NK-92 (cell line): ENCODE measurements around the gene ATOSA.

Experiments
- DNase-seq: peaks from one replicate; lab custom pipeline; 2025; ENCODE audit not compliant: unreplicated experiment; lab: John Stamatoyannopoulos, UW

The ATOSA gene, protein sequence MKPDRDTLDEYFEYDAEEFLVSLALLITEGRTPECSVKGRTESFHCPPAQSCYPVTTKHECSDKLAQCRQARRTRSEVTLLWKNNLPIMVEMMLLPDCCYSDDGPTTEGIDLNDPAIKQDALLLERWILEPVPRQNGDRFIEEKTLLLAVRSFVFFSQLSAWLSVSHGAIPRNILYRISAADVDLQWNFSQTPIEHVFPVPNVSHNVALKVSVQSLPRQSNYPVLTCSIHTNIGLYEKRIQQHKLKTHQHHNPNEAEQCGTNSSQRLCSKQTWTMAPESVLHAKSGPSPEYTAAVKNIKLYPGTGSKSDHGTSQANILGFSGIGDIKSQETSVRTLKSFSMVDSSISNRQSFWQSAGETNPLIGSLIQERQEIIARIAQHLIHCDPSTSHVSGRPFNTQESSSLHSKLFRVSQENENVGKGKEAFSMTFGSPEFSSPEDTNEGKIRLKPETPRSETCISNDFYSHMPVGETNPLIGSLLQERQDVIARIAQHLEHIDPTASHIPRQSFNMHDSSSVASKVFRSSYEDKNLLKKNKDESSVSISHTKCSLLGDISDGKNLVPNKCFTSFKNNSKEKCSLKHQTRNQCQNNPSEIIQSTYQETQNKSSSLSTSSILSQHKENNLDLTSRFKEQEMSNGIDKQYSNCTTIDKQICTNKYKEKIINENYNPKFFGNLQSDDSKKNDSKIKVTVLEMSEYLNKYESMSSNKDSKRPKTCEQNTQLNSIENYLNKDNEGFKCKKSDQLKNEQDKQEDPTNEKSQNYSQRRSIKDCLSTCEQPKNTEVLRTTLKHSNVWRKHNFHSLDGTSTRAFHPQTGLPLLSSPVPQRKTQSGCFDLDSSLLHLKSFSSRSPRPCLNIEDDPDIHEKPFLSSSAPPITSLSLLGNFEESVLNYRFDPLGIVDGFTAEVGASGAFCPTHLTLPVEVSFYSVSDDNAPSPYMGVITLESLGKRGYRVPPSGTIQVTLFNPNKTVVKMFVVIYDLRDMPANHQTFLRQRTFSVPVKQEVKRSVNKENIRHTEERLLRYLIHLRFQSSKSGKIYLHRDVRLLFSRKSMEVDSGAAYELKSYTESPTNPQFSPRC

GRCh38 chr15:52679232-52680040 is at the start of gene ATOSA:
Gene ATOSA (minus strand): TSS chr15:52679388. CDS start chr15:52678021, 1,367 bp downstream.
- DNase-seq, result peak; percentile 49

DNA sequence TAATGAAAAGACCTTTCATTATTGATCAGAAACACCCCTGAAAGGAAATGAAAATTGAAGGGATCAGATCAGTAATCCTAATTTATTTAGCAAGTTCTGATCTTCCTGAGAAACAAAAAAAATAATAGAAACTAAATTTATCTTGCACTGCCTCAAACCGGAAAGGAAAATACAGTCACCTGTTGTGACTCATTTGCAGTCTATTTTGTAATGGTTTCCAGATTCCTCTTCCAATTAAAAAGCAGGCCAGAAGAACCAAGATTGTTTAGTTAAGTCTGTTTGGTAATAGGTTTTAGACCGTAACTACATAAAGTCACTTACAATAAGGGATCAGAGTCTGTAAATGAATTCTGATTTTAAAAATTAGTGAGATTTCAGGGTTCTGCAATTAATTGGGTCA is 49.7 kb upstream of the ATOSA start:
- no peak for DNase-seq

DNA sequence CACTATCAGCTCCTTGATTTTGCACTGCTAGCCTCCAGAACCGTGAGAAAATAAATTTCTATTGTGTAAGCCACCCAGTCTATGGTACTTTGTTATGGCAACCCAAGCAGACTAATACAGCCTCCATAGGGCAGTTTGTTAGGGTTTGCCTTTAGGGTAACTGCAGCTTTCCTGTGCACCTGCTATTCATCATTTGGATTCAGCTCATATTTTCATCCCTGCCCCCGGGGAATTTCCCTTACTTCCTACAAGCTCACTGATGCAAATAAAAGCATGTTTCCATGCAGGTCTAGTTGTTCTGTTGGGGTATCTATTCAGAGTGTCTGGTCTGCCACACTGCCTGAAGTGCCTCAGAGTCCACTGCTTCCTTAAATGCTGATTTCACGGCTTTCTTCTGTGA is 48.6 kb upstream of the ATOSA start:
- no peak for DNase-seq

- no peak for DNase-seq
These were observed 47.0 kb upstream of the ATOSA start for GRCh38 chr15:52726195-52726594.

- DNase-seq, result no peak
These were observed 39.4 kb upstream of the ATOSA start for GRCh38 chr15:52718551-52718950.

DNA sequence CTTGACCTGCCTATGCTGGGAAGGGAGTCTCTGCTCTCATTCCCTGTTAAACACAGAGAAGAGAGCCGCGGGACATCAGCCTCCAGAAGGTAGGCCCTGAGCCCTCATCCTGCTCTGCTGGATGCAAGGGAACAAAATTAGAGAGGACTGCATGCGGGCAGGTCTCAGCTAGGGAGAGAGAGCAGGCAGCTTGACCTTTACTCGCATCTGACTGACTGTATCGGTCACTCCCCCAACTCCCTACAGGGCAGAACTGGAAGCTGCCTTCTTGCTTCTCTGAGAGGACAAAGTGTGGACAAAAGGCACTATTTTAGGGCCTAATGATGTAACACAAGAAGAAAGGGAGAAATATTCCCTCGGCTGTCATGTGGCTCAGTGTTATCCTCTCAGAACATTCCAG is 38.7 kb upstream of the ATOSA start:
- DNase-seq, result no peak

GRCh38 chr15:52717481-52717880 is 38.3 kb upstream of the ATOSA start:
- no peak for DNase-seq

GRCh38 chr15:52716536-52716935 is 37.3 kb upstream of the ATOSA start:
- DNase-seq, result no peak

DNA sequence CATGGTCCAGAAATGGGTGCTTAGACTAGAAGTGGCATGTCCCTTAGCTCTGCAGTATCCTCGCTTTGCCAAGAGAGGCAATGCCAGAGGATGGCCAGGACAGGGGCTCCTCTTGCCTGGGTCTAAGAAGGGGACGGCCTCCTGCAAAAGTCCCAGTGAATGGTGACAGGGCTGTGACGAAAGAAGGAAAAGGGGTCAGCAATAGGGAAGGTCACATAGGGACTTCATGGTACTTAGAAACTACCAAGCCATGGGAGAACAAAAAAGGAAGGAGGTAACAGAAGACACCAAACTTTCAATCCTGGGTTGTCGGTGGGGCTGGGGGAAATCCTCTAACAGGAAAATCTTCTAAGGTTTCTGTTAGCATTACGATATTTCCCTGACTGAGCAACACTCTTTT is 36.2 kb upstream of the ATOSA start:
- no peak for DNase-seq

DNA sequence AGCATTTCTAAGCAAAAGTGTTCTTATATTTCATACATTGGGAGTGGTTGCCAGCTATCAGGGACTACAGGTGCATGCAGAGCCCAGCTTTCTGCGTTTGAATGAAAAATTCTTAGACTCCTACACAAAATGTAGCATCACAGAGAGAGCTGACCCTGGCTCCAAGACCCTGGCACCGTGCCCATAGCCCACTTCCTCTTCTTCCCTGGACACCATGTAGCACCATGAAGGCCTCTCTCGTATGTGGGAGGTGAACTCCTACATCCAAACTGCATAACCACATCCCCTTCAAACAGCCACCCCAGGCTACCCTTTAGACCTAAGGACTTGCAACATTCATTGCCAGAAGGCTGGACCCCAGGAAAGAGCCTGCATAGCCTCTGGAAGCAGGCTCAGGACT is 35.8 kb upstream of the ATOSA start:
- no peak for DNase-seq

DNA sequence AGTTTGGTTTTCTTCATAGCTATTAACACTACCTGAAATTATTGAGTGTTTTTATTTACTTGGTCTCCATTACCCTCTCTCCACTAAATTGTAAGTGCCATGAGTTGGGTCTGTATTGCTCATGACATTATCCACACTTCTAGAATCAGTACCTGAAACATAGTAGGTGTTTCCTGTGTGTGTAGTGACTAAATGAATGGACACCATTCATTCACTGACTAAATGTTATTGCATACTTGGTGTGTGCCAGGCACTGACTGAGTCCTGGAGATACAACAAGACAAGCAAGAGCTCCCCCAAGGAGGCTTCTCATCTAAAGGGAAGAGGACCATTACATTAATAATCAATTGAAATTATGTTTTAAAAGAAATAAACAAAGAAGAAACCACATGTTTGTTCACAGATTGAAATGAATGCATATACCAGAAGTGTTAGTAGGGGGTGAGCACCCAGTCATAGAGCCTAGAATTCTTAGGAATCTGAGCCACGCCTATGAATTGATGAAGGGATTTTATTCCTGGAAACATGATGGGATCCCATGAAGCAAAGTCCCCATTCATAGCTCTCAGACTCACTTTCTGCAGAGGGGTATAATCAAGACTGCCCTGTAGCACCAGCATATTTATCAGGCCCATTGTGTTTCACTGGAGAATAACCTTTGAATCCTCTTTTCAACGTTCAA is 31.7 kb upstream of the ATOSA start:
- no peak for DNase-seq

- no peak for DNase-seq
These were observed 31.0 kb upstream of the ATOSA start for GRCh38 chr15:52710050-52710707.

- no peak for DNase-seq
These were observed 30.2 kb upstream of the ATOSA start for GRCh38 chr15:52709187-52709981.

DNA sequence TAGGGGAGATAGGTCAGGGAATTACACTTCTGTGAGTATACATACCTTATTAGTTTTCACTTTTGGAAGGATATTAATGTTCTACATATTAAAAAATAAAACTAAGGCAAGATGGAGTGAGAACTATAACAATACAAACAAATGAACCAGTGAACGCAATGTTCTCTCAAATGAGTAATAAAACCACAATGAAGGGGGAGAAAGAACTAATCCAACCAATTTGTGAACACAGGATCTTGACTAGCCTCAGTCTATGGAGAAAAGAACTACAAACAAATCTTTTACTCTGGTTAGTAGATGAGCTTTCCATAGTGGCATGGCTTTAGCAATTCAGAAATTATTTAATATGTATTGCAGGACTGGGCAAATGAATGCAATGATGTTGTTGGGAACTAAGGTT is 26.9 kb upstream of the ATOSA start:
- DNase-seq, result no peak

- no peak for DNase-seq
These were observed 23.2 kb upstream of the ATOSA start for GRCh38 chr15:52702390-52702789.

GRCh38 chr15:52699457-52699856 is 20.3 kb upstream of the ATOSA start:
- DNase-seq, result no peak

GRCh38 chr15:52698514-52698913 is 19.3 kb upstream of the ATOSA start:
- no peak for DNase-seq

GRCh38 chr15:52697051-52697450 is 17.9 kb upstream of the ATOSA start:
- DNase-seq, result no peak

DNA sequence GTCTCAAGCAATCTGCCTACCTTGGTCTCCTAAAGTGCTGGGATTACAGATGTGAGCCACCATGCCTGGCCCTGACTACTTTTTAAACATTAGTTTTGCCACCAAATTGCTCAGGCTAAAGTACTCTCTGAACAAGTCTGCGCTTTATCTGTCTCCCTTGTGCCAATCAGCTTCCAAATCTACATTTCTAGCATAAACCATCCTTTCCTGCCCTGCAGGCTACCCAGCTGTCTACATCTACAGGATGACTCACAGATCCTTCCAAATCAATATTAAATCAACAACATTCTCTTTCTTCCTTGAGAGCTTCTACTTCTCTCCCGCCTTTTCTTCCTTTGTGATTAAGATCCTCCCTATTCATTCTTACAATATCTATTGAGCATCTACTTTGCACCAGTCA is 16.0 kb upstream of the ATOSA start:
- DNase-seq, result no peak
